Endothelial cell of umbilical vein (primary cell): Measurements from ENCODE around the gene KIRREL1. TPM values are rescaled to one million over a fixed set of nuclear protein-coding genes. Genes with fewer than 3 reads are reported as not detected.

Source experiments
- BruUV-seq: library from RNA; stranded (reverse); fragments of 400-500 nt; replicated peaks from 2 replicates; lab custom pipeline; 2021; lab: Mats Ljungman, UMichigan
- CTCF ChIA-PET: fragments of 300-600, 350-600 bp; sonication (Branson Sonifier 250); formaldehyde crosslinking; loops from one replicate; lab custom pipeline; 2021; ENCODE audit warnings: antibody characterized with exemption, inconsistent platforms; lab: Charles Lee
- POLR2A ChIA-PET: fragments of 300-600, 350-600 bp; sonication (Branson Sonifier 250); formaldehyde crosslinking; loops from one replicate; lab custom pipeline; 2021; ENCODE audit warnings: antibody characterized with exemption, inconsistent platforms; lab: Charles Lee
- DNase-seq: peaks from one replicate; pipeline ENCODE4 v3.0.0-alpha.2; 2011; ENCODE audit warnings: low read depth, low spot score
- FAIRE-seq: peaks from 2 replicates; lab custom pipeline; 2011; peaks lifted over from hg19 to GRCh38; lab: Jason Lieb, UNC
- H2AFZ ChIP-seq: 2 replicates; pipeline ENCODE4 v1.6.0; 2012; ENCODE audit warnings: low read depth, low read length, control low read depth, inconsistent platforms
- H3K27ac ChIP-seq: 2 replicates; pipeline ENCODE4 v1.5.1; 2011; ENCODE audit warnings: low read depth, mild to moderate bottlenecking, control low read depth, low read length, moderate library complexity; ENCODE audit not compliant: insufficient read depth
- H3K27me3 ChIP-seq, 2 experiments: 2 replicates each; pipeline versions ENCODE4 v1.6.0 to v1.6.1; 2011; ENCODE audit warnings: low read length in 2 of 2, mixed read lengths in 1 of 2; ENCODE audit not compliant: control insufficient read depth in 2 of 2, insufficient read depth in 2 of 2
- H3K36me3 ChIP-seq, 2 experiments: 2 replicates in 1 of 2; 3 replicates in 1 of 2; pipeline ENCODE4 v1.5.1; 2011; ENCODE audit warnings: low read length in 2 of 2, mild to moderate bottlenecking in 1 of 2, moderate library complexity in 1 of 2; ENCODE audit not compliant: control insufficient read depth in 2 of 2, insufficient read depth in 2 of 2; ENCODE audit errors: extremely low read depth in 1 of 2
- H3K4me1 ChIP-seq: 3 replicates; pipeline ENCODE4 v1.5.1; 2011; ENCODE audit warnings: mild to moderate bottlenecking, low read length; ENCODE audit not compliant: control insufficient read depth, insufficient read depth; ENCODE audit errors: extremely low read depth
- H3K4me2 ChIP-seq: 2 replicates; pipeline ENCODE4 v1.6.1; 2011; ENCODE audit warnings: low read length, control low read depth, mixed read lengths; ENCODE audit not compliant: insufficient read depth
- H3K4me3 ChIP-seq, 3 experiments: fragments of 200-600 bp in 1 of 3; sonication (generic), shearing (Covaris generic) in 1 of 3; replicated peaks in 1 of 3; 2 replicates each; pipeline ENCODE4 v1.5.1; 2011 to 2016; ENCODE audit warnings: control low read depth in 3 of 3, low read length in 3 of 3, mild to moderate bottlenecking in 2 of 3, inconsistent platforms in 1 of 3, low read depth in 1 of 3, moderate library complexity in 1 of 3; ENCODE audit not compliant: insufficient read depth in 1 of 3
- H3K79me2 ChIP-seq: 2 replicates; pipeline ENCODE4 v1.6.0; 2012; ENCODE audit warnings: low read length, inconsistent platforms; ENCODE audit not compliant: control insufficient read depth, insufficient read depth
- H3K9ac ChIP-seq: replicated peaks from 2 replicates; pipeline ENCODE3; 2011; ENCODE audit warnings: low read length, control low read depth; ENCODE audit not compliant: insufficient read depth; ENCODE audit errors: extremely low read depth
- H3K9me1 ChIP-seq: replicated peaks from 3 replicates; pipeline ENCODE4 v1.6.0; 2011; ENCODE audit warnings: mild to moderate bottlenecking, low read length; ENCODE audit not compliant: control insufficient read depth, insufficient read depth; ENCODE audit errors: extremely low read depth
- H3K9me3 ChIP-seq: replicated peaks from 2 replicates; pipeline ENCODE4 v1.5.1; 2012; ENCODE audit warnings: low read length, inconsistent platforms; ENCODE audit not compliant: control insufficient read depth, insufficient read depth
- H4K20me1 ChIP-seq: replicated peaks from 2 replicates; pipeline ENCODE3; 2011; ENCODE audit warnings: mild to moderate bottlenecking, low read length; ENCODE audit not compliant: control insufficient read depth, insufficient read depth; ENCODE audit errors: extremely low read depth
- CTCF ChIP-seq, 2 donors: IDR thresholded peaks; 1 replicate in 1 of 2; 2 replicates in 1 of 2; pipeline ENCODE4 v1.5.1; 2011; ENCODE audit warnings: low read length in 2 of 2, mild to moderate bottlenecking in 2 of 2, moderate library complexity in 2 of 2, control low read depth in 1 of 2, inconsistent platforms in 1 of 2, low read depth in 1 of 2; ENCODE audit not compliant: insufficient read depth in 1 of 2; ENCODE audit errors: extremely low read depth in 1 of 2
- EZH2 ChIP-seq: IDR thresholded peaks from 2 replicates; pipeline ENCODE4 v1.6.1; 2012; ENCODE audit warnings: borderline replicate concordance, low read depth, mild to moderate bottlenecking, moderate library complexity, low read length, inconsistent platforms; ENCODE audit not compliant: severe bottlenecking
- FOS ChIP-seq: IDR thresholded peaks from 2 replicates; pipeline ENCODE4 v1.6.1; 2011; ENCODE audit warnings: mild to moderate bottlenecking, low read length, moderate library complexity, borderline replicate concordance; ENCODE audit not compliant: insufficient read depth
- GATA2 ChIP-seq: IDR thresholded peaks from 2 replicates; pipeline ENCODE4 v1.7.0; 2011; ENCODE audit warnings: low read depth, mild to moderate bottlenecking, moderate library complexity, mixed read lengths, low read length; ENCODE audit not compliant: insufficient read length, insufficient read depth
- JUN ChIP-seq: IDR thresholded peaks from 2 replicates; pipeline ENCODE4 v1.6.1; 2011; ENCODE audit warnings: borderline replicate concordance, low read depth; ENCODE audit not compliant: insufficient read length, insufficient read depth
- MAX ChIP-seq: IDR thresholded peaks from 2 replicates; pipeline ENCODE4 v1.6.1; 2011; ENCODE audit not compliant: insufficient read depth, insufficient read length
- MYC ChIP-seq: IDR thresholded peaks from one replicate; pipeline ENCODE4 v1.6.1; 2011; ENCODE audit warnings: mild to moderate bottlenecking, low read depth, low read length
- POLR2A ChIP-seq: IDR thresholded peaks from 2 replicates; pipeline ENCODE4 v1.6.1; 2012; ENCODE audit warnings: low read depth, mild to moderate bottlenecking, control low read depth, low read length
- POLR2AphosphoS5 ChIP-seq: IDR thresholded peaks from 2 replicates; pipeline ENCODE4 v1.6.1; 2012; ENCODE audit warnings: low read depth, mild to moderate bottlenecking, control low read depth, low read length, moderate library complexity; ENCODE audit not compliant: insufficient read depth
- dilution Hi-C: fragments of 300-500 bp; cut with MboI; formaldehyde crosslinking; loops from one replicate; pipeline ENCODE4 v1.15.0; 2019; ENCODE audit warnings: low sequenced_read_pairs; ENCODE audit not compliant: extremely low pct_ligation_motif_present
- intact Hi-C: fragments of 100-400 bp; cut with micrococcal nuclease; formaldehyde crosslinking; loops from one replicate; pipeline ENCODE4 v1.10.0; 2022
- polyA plus RNA-seq, 4 experiments: library from polyadenylated mRNA; depleted of rRNA in 3 of 4; stranded (reverse) in 3 of 4; unstranded in 1 of 4; fragments of >200 nt; gene quantifications; 2 replicates each; pipeline versions ENCODE4 v1.2.1 to v1.2.3, GENCODE V29; 2011 to 2012; ENCODE audit warnings: missing spikeins in 1 of 4
- total RNA-seq: library from RNA; stranded (reverse); gene quantifications from 2 replicates; pipeline ENCODE4 v1.2.3, GENCODE V29; 2021

KIRREL1 gene
- total and polyA plus RNA-seq, 2 donors (not counting 3 experiments of a cell fraction or from before 2014, with no cell fraction given): 35.6 to 57.6 TPM

- no peak overlapping the region for H2AFZ ChIP-seq
- no peak overlapping the region for H3K4me2 ChIP-seq
- H3K79me2 ChIP-seq: no peaks in the 10 kb centered on the region
- no peak overlapping the region for H3K4me3 ChIP-seq
- DNase-seq (no peak), FAIRE-seq (no peak)
- no peaks in the 10 kb centered on the region for H3K9me3 ChIP-seq
- CTCF ChIA-PET: no interaction called here
- no peaks in the 10 kb centered on the region for H4K20me1 ChIP-seq
- dilution Hi-C loops: no loop called here
- H3K36me3 ChIP-seq: no peaks in the 10 kb centered on the region
- POLR2A ChIA-PET: no interaction called here
- peaks cover 4 to 14% of the 10 kb centered on the region in 2 experiments for H3K27me3 ChIP-seq
- no TSS peak for BruUV-seq
- no peak overlapping the region for H3K9ac ChIP-seq
- no peaks in the 10 kb centered on the region for H3K9me1 ChIP-seq
- peaks cover 14% of the 10 kb centered on the region for H3K4me1 ChIP-seq
- TF ChIP-seq MAX (no peak), EZH2 (no peak), MYC (no peak), POLR2A (no peak), GATA2 (no peak), FOS (no peak), CTCF (IDR thresholded peaks at IDR 0.05; ENCODE audit: extremely low read depth in 1 of 2, insufficient read depth in 1 of 2, low read depth in 1 of 2, low read length in 2 of 2) (no peak), JUN (no peak), POLR2AphosphoS5 (no peak)
- intact Hi-C loops: no loop called here
- no peak overlapping the region for H3K27ac ChIP-seq
Observed at GRCh38 chr1:158148468-158148867, 155.0 kb downstream of the KIRREL1 start.
